HepG2 (cell line): ENCODE data around the gene LZTR1. TPM values are rescaled to one million over a fixed set of nuclear protein-coding genes. Genes with fewer than 3 reads are reported as not detected.
A peak's percentile ranks its signal among the peaks of the same experiment; 100 is the strongest.

Experiments
- ATF7 ChIP-seq, 2 experiments: fragments of 450-650 bp in 1 of 2; sonication (generic) in 1 of 2; formaldehyde crosslinking in 1 of 2; IDR thresholded peaks; 2 replicates each; pipeline versions ENCODE4 v1.4.0 to v1.6.1; 2016 to 2020; ENCODE audit warnings: antibody characterized with exemption in 1 of 2, mild to moderate bottlenecking in 1 of 2, missing genetic modification reagents in 1 of 2
- BORCS8-MEF2B ChIP-seq: sonication (generic); formaldehyde crosslinking; IDR thresholded peaks from 2 replicates; pipeline ENCODE4 v1.8.0; 2022; ENCODE audit warnings: mild to moderate bottlenecking, missing genetic modification reagents
- CAMTA2 ChIP-seq: sonication (generic); formaldehyde crosslinking; IDR thresholded peaks from 2 replicates; pipeline ENCODE4 v1.4.0; 2020; ENCODE audit warnings: mild to moderate bottlenecking, missing genetic modification reagents, borderline replicate concordance
- CREB1 ChIP-seq, 2 experiments: fragments of 450-650 bp in 1 of 2; IDR thresholded peaks; 2 replicates each; pipeline ENCODE4 v1.6.1; 2016 to 2017; ENCODE audit warnings: control low read depth in 1 of 2, mild to moderate bottlenecking in 1 of 2, missing compliant biosample characterization in 1 of 2, missing genetic modification characterization in 1 of 2
- SNAI1 ChIP-seq: sonication (generic); formaldehyde crosslinking; IDR thresholded peaks from 2 replicates; pipeline ENCODE4 v1.5.0; 2020; ENCODE audit warnings: mild to moderate bottlenecking, missing genetic modification reagents, borderline replicate concordance
- SP140L ChIP-seq: sonication (generic); formaldehyde crosslinking; IDR thresholded peaks from 2 replicates; pipeline ENCODE4 v1.4.0; 2020; ENCODE audit warnings: missing genetic modification reagents, borderline replicate concordance
- TBX2 ChIP-seq: sonication (generic); formaldehyde crosslinking; IDR thresholded peaks from 2 replicates; pipeline ENCODE4 v1.5.0; 2020; ENCODE audit warnings: missing genetic modification reagents, mild to moderate bottlenecking, borderline replicate concordance
- ZNF343 ChIP-seq: sonication (generic); formaldehyde crosslinking; IDR thresholded peaks from 2 replicates; pipeline ENCODE4 v1.4.0; 2020; ENCODE audit warnings: mild to moderate bottlenecking, missing genetic modification reagents
- ZNF354B ChIP-seq: sonication (generic); formaldehyde crosslinking; IDR thresholded peaks from 2 replicates; pipeline ENCODE4 v1.8.0; 2022; ENCODE audit warnings: mild to moderate bottlenecking, missing genetic modification reagents
- ZNF567 ChIP-seq: sonication (generic); formaldehyde crosslinking; IDR thresholded peaks from 2 replicates; pipeline ENCODE4 v1.8.1; 2023; ENCODE audit warnings: mild to moderate bottlenecking, missing genetic modification reagents, borderline replicate concordance
- polyA plus RNA-seq, 8 experiments: library from polyadenylated mRNA; depleted of rRNA in 3 of 8; stranded (reverse) in 7 of 8; unstranded in 1 of 8; fragments of >200 nt; fragmentation: Illumina TruSeq in 4 of 8; extraction: Trizol in 4 of 8; gene quantifications; 2 replicates each; pipeline versions ENCODE4 v1.2.1 to v1.2.3, GENCODE V29; 2011 to 2016; ENCODE audit warnings: low read depth in 4 of 8, missing spikeins in 1 of 8, mixed read lengths in 1 of 8; ENCODE audit not compliant: insufficient read depth in 1 of 8
- total RNA-seq, 5 experiments: library from RNA; depleted of rRNA; stranded (reverse); fragments of >200 nt; fragmentation: Illumina TruSeq; extraction: Trizol; gene quantifications; 2 replicates each; pipeline ENCODE4 v1.2.3, GENCODE V29; 2016; ENCODE audit warnings: low read depth in 1 of 5
- TF ChIP-seq, protein P1 (sequence below): sonication (generic); formaldehyde crosslinking; IDR thresholded peaks from 2 replicates; pipeline ENCODE4 v1.4.0; 2020; ENCODE audit warnings: missing genetic modification reagents, mild to moderate bottlenecking, borderline replicate concordance
- TF ChIP-seq, protein P2 (sequence below), 2 experiments: fragments of 450-650 bp in 1 of 2; sonication (generic) in 1 of 2; formaldehyde crosslinking in 1 of 2; IDR thresholded peaks; 2 replicates each; pipeline versions ENCODE4 v1.6.1 to v1.8.0; 2016 to 2022; ENCODE audit warnings: antibody characterized with exemption in 1 of 2, mild to moderate bottlenecking in 1 of 2, missing genetic modification reagents in 1 of 2
- TF ChIP-seq, protein P3 (sequence below): IDR thresholded peaks from 2 replicates; pipeline ENCODE4 v1.6.1; 2018; ENCODE audit warnings: missing genetic modification reagents

LZTR1 gene
- total and polyA plus RNA-seq, 2 of the 13 experiments (the other 11 are each of a cell fraction or from before 2014, with no cell fraction given) = 21.8 to 22.4 TPM

DNA sequence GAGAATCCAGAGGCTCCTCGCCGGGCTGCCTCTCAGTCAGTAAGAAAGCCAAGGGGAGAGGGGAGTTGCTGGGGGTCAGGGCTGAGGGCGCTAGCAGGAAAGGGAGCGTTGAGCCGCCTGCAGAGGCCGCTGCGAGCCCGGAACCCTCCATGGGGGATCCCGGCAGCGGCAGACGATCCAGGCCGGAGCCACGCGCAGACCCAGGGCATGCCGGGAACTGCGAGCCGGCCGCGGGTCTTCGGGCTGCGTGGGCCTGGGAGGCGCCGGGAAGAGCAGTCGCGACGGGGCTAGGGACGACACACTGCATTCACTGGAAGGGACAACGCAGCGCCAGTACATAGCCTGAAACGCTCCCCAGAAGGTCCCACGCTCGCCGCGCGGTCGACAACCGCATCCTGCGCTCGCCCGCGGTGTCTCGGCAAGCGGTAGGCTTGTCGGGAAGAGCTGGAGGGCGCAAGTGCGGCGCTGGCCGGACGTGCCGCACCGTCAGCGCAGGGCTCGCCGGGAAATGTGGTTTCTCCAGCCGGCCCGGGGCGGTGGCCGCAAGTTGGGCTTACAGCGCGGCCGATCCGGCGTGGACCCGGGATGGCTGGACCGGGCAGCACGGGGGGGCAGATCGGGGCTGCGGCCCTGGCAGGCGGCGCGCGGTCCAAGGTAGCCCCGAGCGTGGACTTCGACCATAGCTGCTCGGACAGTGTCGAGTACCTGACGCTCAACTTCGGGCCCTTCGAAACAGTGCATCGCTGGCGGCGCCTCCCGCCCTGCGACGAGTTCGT lies at the start of gene LZTR1 (continued):
- TF ChIP-seq, protein P1, sequence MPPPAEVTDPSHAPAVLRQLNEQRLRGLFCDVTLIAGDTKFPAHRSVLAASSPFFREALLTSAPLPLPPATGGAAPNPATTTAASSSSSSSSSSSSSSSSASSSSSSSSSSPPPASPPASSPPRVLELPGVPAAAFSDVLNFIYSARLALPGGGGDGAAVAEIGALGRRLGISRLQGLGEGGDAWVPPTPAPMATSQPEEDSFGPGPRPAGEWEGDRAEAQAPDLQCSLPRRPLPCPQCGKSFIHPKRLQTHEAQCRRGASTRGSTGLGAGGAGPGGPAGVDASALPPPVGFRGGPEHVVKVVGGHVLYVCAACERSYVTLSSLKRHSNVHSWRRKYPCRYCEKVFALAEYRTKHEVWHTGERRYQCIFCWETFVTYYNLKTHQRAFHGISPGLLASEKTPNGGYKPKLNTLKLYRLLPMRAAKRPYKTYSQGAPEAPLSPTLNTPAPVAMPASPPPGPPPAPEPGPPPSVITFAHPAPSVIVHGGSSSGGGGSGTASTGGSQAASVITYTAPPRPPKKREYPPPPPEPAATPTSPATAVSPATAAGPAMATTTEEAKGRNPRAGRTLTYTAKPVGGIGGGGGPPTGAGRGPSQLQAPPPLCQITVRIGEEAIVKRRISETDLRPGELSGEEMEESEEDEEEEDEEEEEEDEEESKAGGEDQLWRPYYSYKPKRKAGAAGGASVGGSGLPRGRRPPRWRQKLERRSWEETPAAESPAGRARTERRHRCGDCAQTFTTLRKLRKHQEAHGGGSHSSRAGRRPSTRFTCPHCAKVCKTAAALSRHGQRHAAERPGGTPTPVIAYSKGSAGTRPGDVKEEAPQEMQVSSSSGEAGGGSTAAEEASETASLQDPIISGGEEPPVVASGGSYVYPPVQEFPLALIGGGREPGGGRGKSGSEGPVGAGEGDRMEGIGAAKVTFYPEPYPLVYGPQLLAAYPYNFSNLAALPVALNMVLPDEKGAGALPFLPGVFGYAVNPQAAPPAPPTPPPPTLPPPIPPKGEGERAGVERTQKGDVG (CRISPR knock-in tag) = peak; percentile 90
- peak; percentile 92; the same call in 1 of the 2 replicates for TF ChIP-seq SNAI1
- TF ChIP-seq BORCS8-MEF2B (CRISPR knock-in tag) = peak; percentile 90
- TF ChIP-seq, protein P2, sequence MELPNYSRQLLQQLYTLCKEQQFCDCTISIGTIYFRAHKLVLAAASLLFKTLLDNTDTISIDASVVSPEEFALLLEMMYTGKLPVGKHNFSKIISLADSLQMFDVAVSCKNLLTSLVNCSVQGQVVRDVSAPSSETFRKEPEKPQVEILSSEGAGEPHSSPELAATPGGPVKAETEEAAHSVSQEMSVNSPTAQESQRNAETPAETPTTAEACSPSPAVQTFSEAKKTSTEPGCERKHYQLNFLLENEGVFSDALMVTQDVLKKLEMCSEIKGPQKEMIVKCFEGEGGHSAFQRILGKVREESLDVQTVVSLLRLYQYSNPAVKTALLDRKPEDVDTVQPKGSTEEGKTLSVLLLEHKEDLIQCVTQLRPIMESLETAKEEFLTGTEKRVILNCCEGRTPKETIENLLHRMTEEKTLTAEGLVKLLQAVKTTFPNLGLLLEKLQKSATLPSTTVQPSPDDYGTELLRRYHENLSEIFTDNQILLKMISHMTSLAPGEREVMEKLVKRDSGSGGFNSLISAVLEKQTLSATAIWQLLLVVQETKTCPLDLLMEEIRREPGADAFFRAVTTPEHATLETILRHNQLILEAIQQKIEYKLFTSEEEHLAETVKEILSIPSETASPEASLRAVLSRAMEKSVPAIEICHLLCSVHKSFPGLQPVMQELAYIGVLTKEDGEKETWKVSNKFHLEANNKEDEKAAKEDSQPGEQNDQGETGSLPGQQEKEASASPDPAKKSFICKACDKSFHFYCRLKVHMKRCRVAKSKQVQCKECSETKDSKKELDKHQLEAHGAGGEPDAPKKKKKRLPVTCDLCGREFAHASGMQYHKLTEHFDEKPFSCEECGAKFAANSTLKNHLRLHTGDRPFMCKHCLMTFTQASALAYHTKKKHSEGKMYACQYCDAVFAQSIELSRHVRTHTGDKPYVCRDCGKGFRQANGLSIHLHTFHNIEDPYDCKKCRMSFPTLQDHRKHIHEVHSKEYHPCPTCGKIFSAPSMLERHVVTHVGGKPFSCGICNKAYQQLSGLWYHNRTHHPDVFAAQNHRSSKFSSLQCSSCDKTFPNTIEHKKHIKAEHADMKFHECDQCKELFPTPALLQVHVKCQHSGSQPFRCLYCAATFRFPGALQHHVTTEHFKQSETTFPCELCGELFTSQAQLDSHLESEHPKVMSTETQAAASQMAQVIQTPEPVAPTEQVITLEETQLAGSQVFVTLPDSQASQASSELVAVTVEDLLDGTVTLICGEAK (IDR thresholded peaks at IDR 0.05) = no peak
- TF ChIP-seq, protein P2 (CRISPR knock-in tag; IDR thresholded peaks at IDR 0.05) = peak; percentile 92
- TF ChIP-seq ZNF567 (CRISPR knock-in tag) = peak; percentile 96
- TF ChIP-seq, protein P3, sequence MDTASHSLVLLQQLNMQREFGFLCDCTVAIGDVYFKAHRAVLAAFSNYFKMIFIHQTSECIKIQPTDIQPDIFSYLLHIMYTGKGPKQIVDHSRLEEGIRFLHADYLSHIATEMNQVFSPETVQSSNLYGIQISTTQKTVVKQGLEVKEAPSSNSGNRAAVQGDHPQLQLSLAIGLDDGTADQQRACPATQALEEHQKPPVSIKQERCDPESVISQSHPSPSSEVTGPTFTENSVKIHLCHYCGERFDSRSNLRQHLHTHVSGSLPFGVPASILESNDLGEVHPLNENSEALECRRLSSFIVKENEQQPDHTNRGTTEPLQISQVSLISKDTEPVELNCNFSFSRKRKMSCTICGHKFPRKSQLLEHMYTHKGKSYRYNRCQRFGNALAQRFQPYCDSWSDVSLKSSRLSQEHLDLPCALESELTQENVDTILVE (CRISPR knock-in tag) = no peak; the same call in none of the 2 replicates
- TF ChIP-seq TBX2 = peak; percentile 94
- TF ChIP-seq CREB1 (IDR thresholded peaks at IDR 0.05) = peak; percentile 51; the same call in 1 of the 2 replicates
- peak; percentile 67; the same call in 1 of the 2 replicates for TF ChIP-seq CREB1 (CRISPR knock-in tag; IDR thresholded peaks at IDR 0.05)
- 0 out of 2 replicates have a peak, but pooled peaks have one; percentile 44 for TF ChIP-seq SP140L (CRISPR knock-in tag)
- no peak for TF ChIP-seq ATF7 (IDR thresholded peaks at IDR 0.05)
- TF ChIP-seq ATF7 (CRISPR knock-in tag; IDR thresholded peaks at IDR 0.05) = peak; percentile 43; the same call in 1 of the 2 replicates
- TF ChIP-seq ZNF354B (CRISPR knock-in tag) = peak; percentile 63; the same call in 1 of the 2 replicates
- peak; percentile 89; the same call in 1 of the 2 replicates for TF ChIP-seq ZNF343 (CRISPR knock-in tag)
- TF ChIP-seq CAMTA2 (CRISPR knock-in tag) = peak; percentile 93
